ENCODE data around the gene CFAP119.

DNA sequence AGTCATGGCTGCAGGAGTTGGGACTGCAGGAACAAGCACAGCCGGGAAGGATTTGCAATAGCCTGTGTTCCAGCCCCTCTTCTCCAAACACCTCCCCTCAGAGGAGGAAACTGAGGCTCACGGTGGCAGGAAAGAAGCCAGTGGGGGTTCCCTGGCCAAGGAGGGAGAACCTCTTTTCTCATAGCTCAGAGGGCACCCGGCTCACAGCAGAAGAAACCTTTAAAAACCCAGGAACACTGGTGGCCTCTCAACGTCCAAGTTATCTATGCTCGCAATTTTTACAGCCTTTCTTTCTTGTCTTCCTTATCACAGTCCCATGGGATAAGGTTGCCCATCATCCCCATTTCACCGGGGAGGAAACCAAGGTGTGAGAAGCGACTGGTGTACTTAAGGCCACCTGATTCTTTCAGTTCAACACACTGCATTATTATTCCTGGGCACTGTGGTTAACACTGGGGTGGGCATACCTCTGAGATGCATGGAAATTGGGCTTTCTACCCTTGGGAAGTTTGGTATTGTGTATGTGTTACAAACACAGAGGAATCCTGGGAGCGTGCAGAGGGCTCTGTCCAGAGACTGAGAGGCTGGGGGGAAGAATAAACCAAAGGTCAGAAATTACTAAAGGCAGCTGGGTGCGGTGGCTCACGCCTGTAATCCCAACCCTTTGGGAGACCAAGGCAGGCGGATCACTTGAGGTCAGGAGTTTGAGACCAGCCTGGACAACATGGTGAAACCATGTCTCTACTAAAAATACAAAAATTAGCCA, 25.9 kb upstream of the CFAP119 start:
- TF ChIP-seq POLR2A (IDR thresholded peaks at IDR 0.05) (no peak), POLR2AphosphoS5 (IDR thresholded peaks at IDR 0.05) (no peak)
- TF ChIP-seq, protein P1, sequence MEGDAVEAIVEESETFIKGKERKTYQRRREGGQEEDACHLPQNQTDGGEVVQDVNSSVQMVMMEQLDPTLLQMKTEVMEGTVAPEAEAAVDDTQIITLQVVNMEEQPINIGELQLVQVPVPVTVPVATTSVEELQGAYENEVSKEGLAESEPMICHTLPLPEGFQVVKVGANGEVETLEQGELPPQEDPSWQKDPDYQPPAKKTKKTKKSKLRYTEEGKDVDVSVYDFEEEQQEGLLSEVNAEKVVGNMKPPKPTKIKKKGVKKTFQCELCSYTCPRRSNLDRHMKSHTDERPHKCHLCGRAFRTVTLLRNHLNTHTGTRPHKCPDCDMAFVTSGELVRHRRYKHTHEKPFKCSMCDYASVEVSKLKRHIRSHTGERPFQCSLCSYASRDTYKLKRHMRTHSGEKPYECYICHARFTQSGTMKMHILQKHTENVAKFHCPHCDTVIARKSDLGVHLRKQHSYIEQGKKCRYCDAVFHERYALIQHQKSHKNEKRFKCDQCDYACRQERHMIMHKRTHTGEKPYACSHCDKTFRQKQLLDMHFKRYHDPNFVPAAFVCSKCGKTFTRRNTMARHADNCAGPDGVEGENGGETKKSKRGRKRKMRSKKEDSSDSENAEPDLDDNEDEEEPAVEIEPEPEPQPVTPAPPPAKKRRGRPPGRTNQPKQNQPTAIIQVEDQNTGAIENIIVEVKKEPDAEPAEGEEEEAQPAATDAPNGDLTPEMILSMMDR (IDR thresholded peaks at IDR 0.05), result no peak

Data from stomach (tissue), 4 donors.